ENCODE data around the gene LYSMD3.

DNA sequence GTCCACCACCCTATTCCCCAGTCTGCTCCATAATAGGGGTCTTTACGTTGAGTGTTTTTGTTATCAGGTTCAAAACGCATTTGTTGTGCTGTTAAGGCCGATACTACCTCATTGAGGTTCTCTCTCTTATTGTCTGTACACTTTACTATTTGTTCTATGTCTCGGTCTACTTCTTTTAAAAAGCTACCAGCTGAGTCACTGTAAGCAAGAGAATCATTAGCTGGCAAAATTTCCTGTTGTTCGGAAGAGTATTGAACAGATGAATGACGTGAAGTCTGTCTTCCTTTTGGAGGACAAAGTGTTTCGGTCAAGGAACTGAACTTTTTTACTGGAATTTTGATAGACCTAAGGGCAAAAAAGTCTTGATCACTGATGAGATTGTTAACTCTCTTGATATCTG lies 10.3 kb downstream of the LYSMD3 start:
- TF ChIP-seq CTCF (IDR thresholded peaks at IDR 0.05; ENCODE audit: poor library complexity), result no peak
- TF ChIP-seq EZH2 (IDR thresholded peaks at IDR 0.05; ENCODE audit: borderline replicate concordance), result no peak
- no peak for TF ChIP-seq EZH2phosphoT487 (IDR thresholded peaks at IDR 0.05; ENCODE audit: low read depth, severe bottlenecking, unreplicated experiment)
